ENCODE results near the gene CSPG5. TPM values are rescaled to one million over a fixed set of nuclear protein-coding genes. Genes with fewer than 3 reads are reported as not detected.

CSPG5 gene
- total RNA-seq, 1 donor from 2014 or later = 0.67 TPM

DNA sequence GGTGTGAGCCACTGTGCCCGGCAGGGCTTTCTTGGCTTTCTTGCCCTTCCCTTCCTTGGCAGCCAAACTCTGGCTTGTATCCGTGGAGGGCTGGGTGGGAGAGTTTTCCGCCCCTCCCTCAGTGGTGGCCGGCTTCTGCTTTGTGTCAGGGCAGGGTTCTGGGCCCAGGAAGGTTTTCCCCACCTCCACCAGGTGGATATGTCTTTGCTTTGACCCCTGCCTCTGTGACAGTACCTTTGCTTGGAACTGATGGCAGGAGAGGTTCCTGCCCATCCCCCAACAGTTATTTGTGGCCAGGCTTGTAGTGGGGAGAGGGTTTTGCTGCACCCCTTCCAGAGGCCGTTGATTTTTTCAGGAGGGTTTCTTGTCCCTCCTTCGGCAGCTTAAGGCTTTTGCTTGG lies 24.3 kb downstream of the CSPG5 start:
- DNase-seq (ENCODE audit: low spot score) (no peak), ATAC-seq (no peak)
- intact Hi-C loops (cut with DNase I) = no loop called here

DNA sequence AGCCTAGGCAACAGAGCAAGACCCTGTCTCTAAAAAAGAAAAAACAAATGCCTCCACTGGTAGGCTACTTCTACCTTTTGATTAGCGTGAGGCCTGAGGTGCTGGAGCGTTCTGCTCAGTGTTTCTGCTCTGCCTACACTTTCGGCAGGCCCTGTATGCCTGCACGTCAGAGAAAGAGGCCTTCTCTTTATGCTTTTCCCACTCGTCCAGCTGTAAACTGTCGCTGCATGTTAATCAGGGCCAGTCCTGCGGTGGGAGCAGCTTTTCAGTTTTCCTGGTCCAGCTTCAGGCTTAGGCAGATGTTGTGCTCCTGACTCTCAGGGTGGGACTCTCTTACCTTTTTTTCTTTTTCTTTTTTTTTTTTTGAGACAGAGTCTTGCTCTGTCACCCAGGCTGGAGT lies 25.3 kb downstream of the CSPG5 start:
- intact Hi-C loops (cut with DNase I) = no loop called here
- DNase-seq (ENCODE audit: low spot score) (no peak), ATAC-seq (no peak)

DNA sequence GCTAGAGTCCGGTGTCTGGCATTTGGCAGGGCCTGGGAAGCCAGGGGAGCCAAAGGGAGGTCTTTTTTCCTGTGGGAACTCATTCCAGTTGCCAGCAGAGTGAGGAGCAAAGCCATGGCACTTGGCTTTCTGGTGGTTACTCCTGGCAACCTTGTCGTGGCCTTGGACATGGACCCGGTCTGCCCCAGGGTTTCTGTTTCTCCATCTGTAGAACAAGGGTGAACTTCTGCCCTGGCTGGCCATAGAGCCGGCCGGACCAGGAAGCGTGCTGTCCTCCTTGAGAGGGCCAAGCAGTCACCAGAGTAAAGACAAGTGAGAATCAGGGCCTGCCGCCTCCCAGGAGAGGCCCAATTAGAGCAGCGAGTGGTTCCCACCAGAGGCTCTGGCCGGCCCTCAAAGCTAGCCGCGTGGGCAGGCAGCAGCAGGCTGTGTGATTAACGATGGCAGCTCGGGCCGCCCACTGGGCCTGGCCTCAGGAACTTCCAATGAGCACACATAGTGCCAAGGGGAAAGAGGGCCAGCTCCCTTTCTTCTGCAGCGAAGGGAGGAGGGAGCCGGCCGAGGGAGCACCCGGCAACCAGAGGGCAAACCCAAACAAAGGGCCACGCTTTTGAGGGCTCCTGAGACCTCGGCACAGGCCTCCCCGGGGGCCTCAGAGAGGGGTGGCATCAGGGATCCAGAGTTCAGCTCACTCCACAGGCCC lies 36.0 kb downstream of the CSPG5 start:
- peak; percentile 61 for DNase-seq (ENCODE audit: low spot score)
- ATAC-seq = peak; percentile 79
- intact Hi-C loops (cut with DNase I) = no loop called here

DNA sequence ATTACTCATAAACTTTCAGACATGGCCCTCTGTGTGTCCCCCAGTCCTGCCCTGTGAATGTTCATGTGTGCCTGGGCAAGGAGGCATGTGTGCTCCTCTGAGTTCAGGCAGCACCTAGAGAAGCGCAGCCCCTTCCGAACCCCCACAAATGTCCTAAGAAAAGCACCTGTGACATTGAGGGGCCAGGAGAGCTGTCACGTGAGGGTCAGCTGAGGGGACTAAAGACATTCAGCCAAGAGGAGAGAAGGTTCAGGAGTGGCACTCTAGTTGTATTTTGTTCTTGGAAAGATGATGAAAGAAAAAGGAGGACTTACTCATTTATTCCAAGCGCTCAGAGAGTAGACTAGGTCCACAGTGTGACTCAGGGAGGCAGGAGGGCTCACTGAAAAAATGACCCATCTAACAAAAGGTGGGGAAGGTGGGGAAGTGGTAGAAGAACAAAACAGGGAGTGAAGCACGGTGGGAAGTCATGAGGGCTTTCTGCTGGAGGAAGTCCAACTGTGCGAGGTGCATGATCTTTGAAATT lies 37.0 kb downstream of the CSPG5 start:
- no peak for DNase-seq (ENCODE audit: low spot score)
- intact Hi-C loops (cut with DNase I) = no loop called here
- ATAC-seq = no peak

DNA sequence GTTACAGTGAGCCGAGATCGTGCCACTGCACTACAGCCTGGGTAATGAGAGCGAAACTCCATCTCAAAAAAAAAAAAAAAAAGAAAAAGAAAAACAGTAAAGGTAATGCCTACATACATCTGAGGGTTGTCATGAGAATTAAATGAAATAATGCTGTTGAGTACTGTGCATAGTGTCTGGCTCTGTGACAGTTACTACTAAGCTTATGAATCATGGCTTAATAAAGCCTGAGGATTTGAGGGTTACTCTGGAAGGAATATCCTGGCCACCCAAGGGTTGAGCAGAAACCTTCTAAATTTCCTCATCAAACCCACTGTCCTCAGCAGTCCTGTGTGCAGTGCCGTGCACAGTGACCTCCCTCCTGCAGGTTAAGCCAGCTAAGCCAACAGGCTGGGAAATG lies 38.4 kb downstream of the CSPG5 start:
- intact Hi-C loops (cut with DNase I) = no loop called here
- no peak for ATAC-seq

DNA sequence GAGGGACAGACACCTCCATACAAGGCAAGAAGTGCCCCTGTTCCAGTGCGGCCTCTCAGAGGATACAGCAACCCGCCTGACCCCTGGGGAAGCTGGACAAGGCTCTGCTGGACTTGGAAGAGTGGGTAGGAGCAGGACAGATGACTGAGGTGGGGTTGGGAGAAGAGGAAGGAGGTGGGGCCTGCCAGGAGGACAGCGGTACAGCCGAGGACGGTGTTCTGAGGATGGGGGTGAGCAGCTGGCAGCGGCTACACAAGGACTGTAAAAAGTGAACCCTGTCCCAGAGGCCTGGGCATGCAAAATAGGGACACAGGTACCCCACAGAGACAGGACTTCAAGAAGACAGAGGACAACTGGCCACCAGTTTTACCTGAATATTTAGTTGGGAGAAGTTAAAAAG lies 41.7 kb downstream of the CSPG5 start:
- DNase-seq (ENCODE audit: low spot score) (no peak), ATAC-seq (no peak)
- intact Hi-C loops (cut with DNase I) = no loop called here

More for the DNA sequence above, 38.4 kb downstream of the CSPG5 start:
- no peak for DNase-seq (ENCODE audit: low spot score)

DNA sequence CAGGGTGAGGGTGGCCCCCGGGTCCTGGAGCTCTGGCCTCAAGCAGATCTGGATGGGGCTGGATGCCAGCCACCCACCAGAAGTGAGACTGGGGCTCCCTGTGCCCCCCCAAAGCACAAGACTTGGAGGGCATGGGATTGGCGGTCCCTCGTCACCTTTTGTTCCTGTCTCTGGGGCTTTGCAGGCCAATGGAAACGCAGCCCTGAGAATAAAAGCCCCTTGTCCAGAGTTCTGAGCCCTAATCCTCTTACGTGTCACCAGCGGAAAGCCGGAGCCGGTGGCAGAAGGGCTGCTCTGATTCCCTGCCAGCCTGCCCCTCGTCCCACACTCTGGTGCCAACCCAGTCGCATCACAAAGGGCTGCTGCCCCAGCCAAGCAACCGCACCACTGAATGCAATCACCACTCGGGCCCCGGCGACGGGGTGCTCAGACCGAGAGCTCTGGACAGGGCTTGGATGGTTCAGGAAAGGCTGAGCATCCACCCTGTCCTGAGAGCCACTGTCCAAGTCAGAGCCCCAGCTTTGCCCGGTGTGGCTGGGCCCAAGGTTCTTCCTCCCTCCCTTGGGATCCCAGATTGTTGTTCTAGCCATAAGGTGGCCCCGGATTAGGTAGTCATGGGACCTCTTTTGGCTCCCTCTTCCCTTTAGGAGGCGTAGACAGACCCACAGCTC lies 42.3 kb downstream of the CSPG5 start:
- DNase-seq (ENCODE audit: low spot score) (no peak), ATAC-seq (peak; percentile 28)
- intact Hi-C loops (cut with DNase I) = no loop called here

DNA sequence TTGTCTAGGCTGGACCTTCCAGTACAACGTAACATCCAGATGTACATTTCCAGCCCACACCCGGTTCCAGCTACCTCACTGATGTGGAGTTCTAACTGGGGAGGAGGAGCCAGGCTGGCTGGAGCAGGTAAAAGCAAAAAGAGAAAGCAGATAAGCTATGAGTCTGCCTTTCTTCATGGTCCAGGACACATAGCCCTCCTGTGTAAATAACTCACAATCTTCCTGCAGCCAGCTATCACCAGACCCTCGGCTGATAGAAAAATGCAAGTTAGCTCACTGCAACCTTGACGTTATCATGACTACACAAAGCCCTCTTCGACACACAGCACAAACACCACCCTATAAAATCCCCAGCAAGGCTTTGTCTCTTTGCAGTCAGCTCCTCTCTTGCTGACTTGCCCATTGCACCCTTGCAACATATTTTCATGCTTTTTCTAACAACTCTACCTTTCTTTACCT lies 44.6 kb downstream of the CSPG5 start:
- intact Hi-C loops (cut with DNase I) = no loop called here
- DNase-seq (ENCODE audit: low spot score) = no peak

DNA sequence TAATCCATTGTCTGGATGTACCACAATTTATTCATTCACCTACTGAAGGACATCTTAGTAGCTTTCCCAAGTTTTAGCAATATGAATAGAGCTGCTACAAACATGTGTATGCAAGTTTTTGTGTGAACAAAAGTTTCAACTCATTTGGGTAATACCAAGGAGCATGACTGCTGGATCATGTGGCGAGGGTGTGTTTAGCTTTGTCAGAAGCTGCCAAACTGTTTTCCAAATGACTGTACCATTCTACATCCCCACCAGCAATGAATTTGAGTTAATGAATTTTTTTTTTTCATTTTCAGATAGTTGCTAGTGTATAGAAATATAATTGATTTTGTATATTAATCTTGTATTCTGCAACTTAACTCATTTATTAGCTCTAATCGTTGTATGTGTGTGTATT lies 45.2 kb downstream of the CSPG5 start:
- intact Hi-C loops (cut with DNase I) = no loop called here
- no peak for ATAC-seq
- DNase-seq (ENCODE audit: low spot score) = no peak

More for the DNA sequence above, 44.6 kb downstream of the CSPG5 start:
- ATAC-seq = no peak

DNA sequence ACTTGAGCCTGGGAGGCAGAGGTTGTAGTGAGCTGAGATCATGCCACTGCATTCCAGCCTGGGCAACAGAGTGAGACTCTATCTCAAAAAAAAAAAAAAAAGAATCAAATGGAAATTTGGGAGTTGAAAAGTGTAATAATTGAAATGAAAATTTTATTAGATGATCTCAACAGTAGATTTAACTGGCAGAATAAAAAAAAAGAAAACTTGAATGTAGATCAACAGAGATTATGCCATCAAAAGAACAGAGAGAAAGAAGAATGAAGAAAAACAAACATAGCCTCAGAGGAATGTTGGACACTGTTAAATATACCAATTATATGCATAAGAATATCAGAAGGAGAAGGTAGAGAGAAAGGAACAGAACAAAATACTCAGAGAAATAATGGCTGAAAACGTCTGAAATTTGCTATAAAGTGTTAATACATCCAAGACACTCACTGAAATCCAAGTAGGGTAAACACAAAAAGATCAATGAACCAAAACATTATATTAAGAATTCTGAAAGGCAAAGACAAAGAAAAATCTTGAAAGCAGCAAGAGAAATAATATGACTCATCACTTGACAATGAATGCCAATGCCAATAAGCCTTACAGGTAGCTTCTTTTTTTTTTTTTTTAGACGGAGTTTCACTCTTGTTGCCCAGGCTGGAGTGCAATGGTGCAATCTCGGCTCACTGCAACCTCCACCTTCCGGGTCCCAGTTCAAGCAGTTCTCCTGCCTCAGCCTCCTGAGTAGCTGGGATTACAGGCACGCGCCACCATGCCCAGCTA lies 50.5 kb downstream of the CSPG5 start:
- intact Hi-C loops (cut with DNase I) = no loop called here
- DNase-seq (ENCODE audit: low spot score) (no peak), ATAC-seq (no peak)

DNA sequence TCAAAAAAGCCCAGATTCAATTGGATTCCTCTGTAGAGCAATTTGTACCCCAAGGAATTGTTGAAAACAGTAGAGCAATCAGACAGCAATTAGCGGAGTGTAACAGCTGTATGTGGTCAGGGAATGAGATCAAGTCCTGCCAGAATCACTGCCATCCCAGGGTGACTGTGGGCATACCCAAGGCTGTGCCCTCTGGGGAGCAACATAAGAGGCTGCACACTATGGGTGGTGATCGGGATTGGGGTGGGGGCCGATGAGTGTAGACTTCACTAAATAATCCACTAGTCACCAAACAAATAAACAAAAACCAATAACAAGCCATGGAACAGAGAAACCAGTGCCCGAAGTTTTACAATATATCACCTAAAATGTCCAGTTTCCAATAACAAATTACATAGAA lies 53.0 kb downstream of the CSPG5 start:
- ATAC-seq = no peak

DNA sequence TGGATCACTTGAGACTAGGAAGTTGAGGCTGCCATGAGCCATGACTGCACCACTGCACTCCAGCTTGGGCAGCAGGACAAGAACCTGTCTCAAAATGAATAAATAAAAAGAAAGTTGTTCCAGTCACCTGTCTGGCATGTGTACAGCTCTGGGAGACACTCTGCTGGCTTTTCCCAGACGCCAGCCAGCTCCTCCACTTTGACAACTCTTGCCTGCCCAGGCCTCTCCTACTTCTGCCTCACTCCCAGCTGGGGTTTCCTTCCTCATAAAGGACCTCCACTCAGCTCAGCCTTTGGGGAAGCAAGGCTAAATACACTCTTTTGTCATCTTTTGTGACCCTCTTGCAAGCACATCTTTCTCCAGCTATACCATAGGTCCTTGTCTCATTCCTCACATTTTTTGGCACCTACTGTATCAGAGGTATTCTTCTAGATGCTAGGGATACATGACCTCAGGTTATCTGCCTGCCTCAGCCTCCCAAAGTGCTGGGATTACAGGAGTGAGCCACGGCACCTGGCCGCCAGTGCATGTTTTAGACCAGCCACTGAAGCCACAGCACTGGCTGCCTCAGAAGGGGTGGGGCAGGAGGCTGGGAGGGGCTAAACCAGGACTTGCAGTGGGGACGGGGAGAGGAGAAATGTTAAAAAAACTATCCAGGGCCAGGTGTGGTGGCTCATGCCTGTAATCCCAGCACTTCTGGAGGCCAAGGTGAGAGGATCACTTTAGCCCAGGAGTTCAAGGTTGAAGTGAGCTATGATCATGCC lies 55.2 kb downstream of the CSPG5 start:
- DNase-seq (ENCODE audit: low spot score) (no peak), ATAC-seq (no peak)
- intact Hi-C loops (cut with DNase I) = loop anchor here (5.0 kb wide), 1 partner anchor 269 kb away; no protein-coding TSS in a partner anchor

More for the DNA sequence above, 53.0 kb downstream of the CSPG5 start:
- intact Hi-C loops (cut with DNase I) = no loop called here
- no peak for DNase-seq (ENCODE audit: low spot score)

DNA sequence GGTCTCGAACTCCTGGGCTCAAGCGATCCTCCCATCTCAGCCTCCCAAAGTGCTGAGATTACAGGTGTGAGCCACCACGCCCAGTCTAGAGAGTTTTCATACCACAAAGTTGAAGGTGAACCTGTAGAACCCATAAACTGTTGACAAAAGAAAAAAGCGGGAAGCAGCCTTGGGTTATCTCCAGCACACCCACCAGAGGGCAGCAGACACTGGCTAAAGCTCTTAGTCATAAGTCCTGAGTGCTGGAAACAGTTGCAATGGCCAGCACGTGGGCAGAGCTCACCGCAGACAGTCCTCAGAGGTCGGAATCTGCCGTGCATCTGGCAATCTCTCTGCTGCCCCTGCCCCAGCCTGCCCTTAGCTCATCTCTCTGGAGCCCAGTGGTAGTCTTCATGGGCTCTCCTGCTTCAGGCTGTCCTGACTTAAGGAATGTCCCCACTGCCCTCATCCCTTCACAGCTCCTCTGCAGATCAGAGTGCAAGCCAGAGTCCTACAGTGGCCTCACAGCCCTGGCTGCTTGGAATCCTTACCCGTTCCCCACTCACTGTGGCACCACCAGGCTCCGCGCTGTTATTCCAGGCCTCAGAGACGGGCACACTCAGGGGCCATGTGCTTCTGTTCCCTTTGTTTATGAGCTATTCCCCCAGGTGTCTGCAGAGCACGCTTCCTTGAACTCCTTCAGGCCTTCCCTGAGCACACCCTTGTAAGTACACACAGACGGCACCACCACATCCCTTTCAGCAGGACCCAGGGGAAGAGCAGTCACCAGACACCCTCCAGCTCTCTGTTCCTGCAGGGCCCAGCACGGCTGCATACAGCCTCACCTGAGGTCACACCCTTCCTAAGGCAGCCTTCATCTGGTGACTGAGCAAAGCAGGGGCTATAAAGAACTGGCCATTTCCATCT lies 56.3 kb downstream of the CSPG5 start:
- ATAC-seq (peak; percentile 97), DNase-seq (ENCODE audit: low spot score) (peak; percentile 91)
- intact Hi-C loops (cut with DNase I) = loop anchor here (5.0 kb wide), 1 partner anchor 270 kb away; no protein-coding TSS in a partner anchor

DNA sequence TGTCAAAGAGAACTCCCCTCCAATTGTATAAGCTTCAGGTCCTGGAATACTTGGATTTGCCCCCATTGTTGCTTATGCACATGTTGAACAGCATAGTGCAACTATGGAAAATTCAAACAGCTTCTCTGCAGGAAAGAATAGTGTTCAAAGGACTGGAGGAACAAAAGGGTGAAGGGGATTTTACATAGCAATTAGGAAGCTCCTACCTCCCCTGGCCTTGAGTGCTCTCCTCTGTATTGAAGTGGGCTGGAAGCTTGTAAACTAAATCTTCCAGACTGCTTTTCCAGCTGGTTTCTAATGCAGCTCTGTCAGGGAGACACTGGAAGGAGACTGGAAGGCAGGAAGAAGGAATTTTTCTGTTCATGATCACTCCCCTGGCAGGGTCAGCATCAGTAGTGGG lies 57.9 kb downstream of the CSPG5 start:
- intact Hi-C loops (cut with DNase I) = loop anchor here (5.0 kb wide), 1 partner anchor 272 kb away; no protein-coding TSS in a partner anchor

DNA sequence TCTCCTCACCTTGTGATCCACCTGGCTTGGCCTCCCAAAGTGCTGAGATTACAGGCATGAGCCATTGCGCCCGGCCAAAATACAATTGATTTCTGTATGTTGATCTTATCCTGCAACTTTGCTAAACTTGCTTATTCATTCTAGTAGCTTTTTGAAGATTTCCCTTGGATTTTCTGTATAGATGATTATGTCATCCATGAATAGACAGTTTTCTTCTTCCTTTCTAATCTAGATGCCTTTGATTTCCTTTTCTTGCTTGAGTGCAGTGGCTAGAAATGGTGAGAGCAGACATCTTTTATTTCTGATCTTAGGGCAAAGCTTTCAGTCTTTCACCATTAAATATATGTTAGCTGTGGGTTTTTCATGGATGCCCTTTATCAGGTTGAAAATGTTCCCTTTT lies 60.7 kb downstream of the CSPG5 start:
- ATAC-seq (no peak), DNase-seq (ENCODE audit: low spot score) (no peak)
- intact Hi-C loops (cut with DNase I) = no loop called here

More for the DNA sequence above, 57.9 kb downstream of the CSPG5 start:
- ATAC-seq (no peak), DNase-seq (ENCODE audit: low spot score) (no peak)

DNA sequence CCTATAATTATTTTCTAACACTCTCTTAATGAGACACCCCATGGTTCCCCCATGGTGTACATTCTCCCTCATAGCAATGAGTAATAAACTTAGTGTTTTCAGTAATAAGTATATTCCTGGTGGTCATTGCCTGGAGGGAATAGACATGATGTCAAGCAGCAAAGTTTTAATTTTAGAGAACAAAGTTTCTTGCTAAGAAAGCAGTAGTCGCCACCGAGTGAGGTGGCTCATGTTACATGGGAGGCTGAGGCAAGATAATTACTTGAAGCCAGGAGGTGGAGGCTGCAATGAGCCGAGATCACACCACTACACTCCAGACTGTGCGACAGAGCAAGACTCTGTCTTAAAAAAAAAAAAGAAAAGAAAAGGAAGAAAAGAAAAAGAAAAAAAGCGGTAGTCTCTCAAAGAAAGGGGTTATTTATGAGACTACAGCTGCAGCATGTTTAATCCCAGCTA lies 62.8 kb downstream of the CSPG5 start:
- intact Hi-C loops (cut with DNase I) = no loop called here
- ATAC-seq (no peak), DNase-seq (ENCODE audit: low spot score) (no peak)

DNA sequence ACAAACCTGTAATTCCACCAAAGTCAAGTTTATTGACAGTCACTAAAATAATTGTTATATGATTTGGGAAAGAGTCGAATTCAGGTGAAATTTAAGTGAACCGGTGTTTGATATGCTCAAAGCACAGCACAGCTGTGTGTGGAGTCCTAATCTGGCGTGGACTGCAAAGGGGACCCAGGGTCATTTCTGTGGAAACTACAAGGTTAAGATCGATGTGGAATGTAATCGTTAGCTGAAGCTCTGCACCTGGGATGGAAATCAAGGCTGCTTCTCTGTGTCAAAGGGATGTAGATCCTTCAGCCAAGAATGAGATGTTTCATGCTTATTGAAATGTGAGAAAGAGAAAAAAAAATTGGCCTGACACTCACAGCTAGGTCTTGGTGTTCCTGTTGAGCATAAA lies 63.6 kb downstream of the CSPG5 start:
- ATAC-seq (no peak), DNase-seq (ENCODE audit: low spot score) (no peak)
- intact Hi-C loops (cut with DNase I) = no loop called here
